CD4-positive, alpha-beta T cell (primary cell): Measurements from ENCODE around the gene MAPT. TPM values are rescaled to one million over a fixed set of nuclear protein-coding genes. Genes with fewer than 3 reads are reported as not detected.
A peak's percentile ranks its signal among the peaks of the same experiment; 100 is the strongest.

ENCODE experiments used
- ATAC-seq: fragments of 200-7000 bp; cut with Tn5 transposase; one replicate; pipeline ENCODE4 v1.10.0; 2022; ENCODE audit warnings: mild to moderate bottlenecking; ENCODE audit not compliant: poor library complexity
- CTCF ChIA-PET: fragments of 350-600 bp; sonication (Branson Sonifier 250); formaldehyde crosslinking; loops from one replicate; lab custom pipeline; 2021; ENCODE audit warnings: antibody characterized with exemption, inconsistent platforms; lab: Charles Lee
- POLR2A ChIA-PET: fragments of 350-600 bp; sonication (Branson Sonifier 250); formaldehyde crosslinking; loops from one replicate; lab custom pipeline; 2021; ENCODE audit warnings: antibody characterized with exemption, inconsistent platforms; lab: Charles Lee
- DNase-seq, 14 experiments: peaks; one replicate each; pipeline ENCODE4 v3.0.0-alpha.2; 2013 to 2020; ENCODE audit warnings: mixed read lengths in 2 of 14
- H3K27ac ChIP-seq, 2 donors: one replicate each; pipeline versions ENCODE4 v1.5.1 to v1.7.0; 2013; ENCODE audit warnings: low read length in 2 of 2, low read depth in 1 of 2, mild to moderate bottlenecking in 1 of 2
- H3K27me3 ChIP-seq, 2 experiments: 1 replicate in 1 of 2; 2 replicates in 1 of 2; pipeline versions ENCODE4 v1.6.1 to v1.7.0; 2013; ENCODE audit warnings: low read length in 2 of 2, control low read depth in 1 of 2, mild to moderate bottlenecking in 1 of 2, moderate library complexity in 1 of 2; ENCODE audit not compliant: insufficient read depth in 2 of 2, control insufficient read depth in 1 of 2
- H3K36me3 ChIP-seq: one replicate; pipeline ENCODE4 v1.6.1; 2013; ENCODE audit warnings: low read length, control low read depth; ENCODE audit not compliant: insufficient read depth
- H3K4me1 ChIP-seq: one replicate; pipeline ENCODE4 v1.6.1; 2013; ENCODE audit warnings: low read length, control low read depth; ENCODE audit not compliant: insufficient read depth
- H3K4me3 ChIP-seq: one replicate; pipeline ENCODE4 v1.5.1; 2013; ENCODE audit warnings: mild to moderate bottlenecking, low read length, moderate library complexity
- H3K9me3 ChIP-seq, 2 experiments: 1 replicate in 1 of 2; 2 replicates in 1 of 2; pipeline versions ENCODE4 v1.6.1 to v1.7.0; 2013; ENCODE audit warnings: low read length in 2 of 2, mild to moderate bottlenecking in 2 of 2, control low read depth in 1 of 2, moderate library complexity in 1 of 2; ENCODE audit not compliant: control insufficient read depth in 1 of 2, insufficient read depth in 1 of 2
- H3K27ac Mint-ChIP-seq: one replicate; pipeline ENCODE4 v1.8.0; 2020; ENCODE audit warnings: mixed read lengths
- H3K27me3 Mint-ChIP-seq: one replicate; pipeline ENCODE4 v1.8.0; 2021; ENCODE audit warnings: mixed read lengths
- H3K36me3 Mint-ChIP-seq: one replicate; pipeline ENCODE4 v1.8.0; 2021; ENCODE audit warnings: low read depth, mixed read lengths
- H3K4me1 Mint-ChIP-seq: one replicate; pipeline ENCODE4 v1.8.0; 2021; ENCODE audit warnings: low read depth, mixed read lengths
- H3K4me3 Mint-ChIP-seq: one replicate; pipeline ENCODE4 v1.8.0; 2020; ENCODE audit warnings: mild to moderate bottlenecking, mixed read lengths
- H3K9me3 Mint-ChIP-seq: one replicate; pipeline ENCODE4 v1.8.0; 2020; ENCODE audit warnings: mixed read lengths
- CTCF ChIP-seq: fragments of 200-600 bp; IDR thresholded peaks from one replicate; pipeline ENCODE4 v1.8.0; 2022; ENCODE audit warnings: antibody characterized with exemption, mild to moderate bottlenecking
- intact Hi-C, 2 experiments: fragments of 100-400 bp; cut with DNase I in 1 of 2; cut with micrococcal nuclease in 1 of 2; formaldehyde crosslinking; loops; one replicate each; pipeline versions ENCODE4 v1.15.1 to v1.9.0; 2023 to 2025; cut with DNase I, micrococcal nuclease
- total RNA-seq, 174 experiments: library from RNA in 2 of 174; stranded (reverse) in 2 of 174; gene quantifications; one replicate each; pipeline ENCODE4 v1.2.3 and lab custom pipeline; 2021 to 2026

Gene MAPT
- total RNA-seq, 2 experiments from 2014 or later: 0.41 to 0.53 TPM

GRCh38 chr17:46072998-46073397, 178.6 kb downstream of the MAPT start:
- ATAC-seq (no peak), DNase-seq (no peak)
- ChIA-PET CTCF (interaction anchor here (0.6 kb wide), 1 partner anchor 73 kb away, joined by 3 read pairs; no protein-coding TSS in a partner anchor), POLR2A (no interaction called here)
- Mint-ChIP-seq H3K4me1 (peaks cover 64% of the 10 kb centered on the region), H3K27me3 (no peaks in the 10 kb centered on the region), H3K9me3 (no peaks in the 10 kb centered on the region), H3K4me3 (no peak overlapping the region), H3K36me3 (peaks cover 54% of the 10 kb centered on the region), H3K27ac (peak overlapping the region; percentile 51)
- no peak overlapping the region for H3K4me3 ChIP-seq
- no peaks in the 10 kb centered on the region for H3K9me3 ChIP-seq
- no peaks in the 10 kb centered on the region for H3K27me3 ChIP-seq
- no peak overlapping the region for H3K27ac ChIP-seq
- no peaks in the 10 kb centered on the region for H3K4me1 ChIP-seq
- intact Hi-C loops: no loop called here
- H3K36me3 ChIP-seq: peaks cover 9% of the 10 kb centered on the region
- TF ChIP-seq CTCF: no peak

- H3K36me3 ChIP-seq: peaks cover 20% of the 10 kb centered on the region
- ChIA-PET CTCF (no interaction called here), POLR2A (no interaction called here)
- Mint-ChIP-seq H3K27me3 (no peaks in the 10 kb centered on the region), H3K36me3 (peaks cover 56% of the 10 kb centered on the region), H3K4me3 (no peak overlapping the region), H3K27ac (no peak overlapping the region), H3K4me1 (peaks cover 78% of the 10 kb centered on the region), H3K9me3 (no peaks in the 10 kb centered on the region)
- no peaks in the 10 kb centered on the region for H3K4me1 ChIP-seq
- intact Hi-C loops: no loop called here
- H3K4me3 ChIP-seq: no peak overlapping the region
- H3K9me3 ChIP-seq: no peaks in the 10 kb centered on the region
- no peak for DNase-seq
- TF ChIP-seq CTCF: no peak
- H3K27me3 ChIP-seq: no peaks in the 10 kb centered on the region
- H3K27ac ChIP-seq: no peak overlapping the region
- no peak for ATAC-seq
Measured at GRCh38 chr17:46074540-46074939, 180.2 kb downstream of the MAPT start.

Other genes with a start within 250 kb of the MAPT start
- not detected for gene CRHR1, start 110.2 kb upstream of the MAPT start, total RNA-seq
- gene SPPL2C, start 49.7 kb upstream of the MAPT start, total RNA-seq: not detected
- not detected for gene STH, start 104.7 kb downstream of the MAPT start, total RNA-seq